Stimulated activated CD4-positive, alpha-beta T cell treated with anti-CD3 and anti-CD28 coated beads, TNF-alpha, amount 100 ng/mL, for 1 hour (primary cell): ENCODE data around the gene FOXK2.

Experiments used
- DNase-seq, 3 donors: peaks; one replicate each; pipeline ENCODE4 v3.0.0-alpha.2; 2020; ENCODE audit warnings: low read depth in 3 of 3, low spot score in 1 of 3

FOXK2 gene

DNA sequence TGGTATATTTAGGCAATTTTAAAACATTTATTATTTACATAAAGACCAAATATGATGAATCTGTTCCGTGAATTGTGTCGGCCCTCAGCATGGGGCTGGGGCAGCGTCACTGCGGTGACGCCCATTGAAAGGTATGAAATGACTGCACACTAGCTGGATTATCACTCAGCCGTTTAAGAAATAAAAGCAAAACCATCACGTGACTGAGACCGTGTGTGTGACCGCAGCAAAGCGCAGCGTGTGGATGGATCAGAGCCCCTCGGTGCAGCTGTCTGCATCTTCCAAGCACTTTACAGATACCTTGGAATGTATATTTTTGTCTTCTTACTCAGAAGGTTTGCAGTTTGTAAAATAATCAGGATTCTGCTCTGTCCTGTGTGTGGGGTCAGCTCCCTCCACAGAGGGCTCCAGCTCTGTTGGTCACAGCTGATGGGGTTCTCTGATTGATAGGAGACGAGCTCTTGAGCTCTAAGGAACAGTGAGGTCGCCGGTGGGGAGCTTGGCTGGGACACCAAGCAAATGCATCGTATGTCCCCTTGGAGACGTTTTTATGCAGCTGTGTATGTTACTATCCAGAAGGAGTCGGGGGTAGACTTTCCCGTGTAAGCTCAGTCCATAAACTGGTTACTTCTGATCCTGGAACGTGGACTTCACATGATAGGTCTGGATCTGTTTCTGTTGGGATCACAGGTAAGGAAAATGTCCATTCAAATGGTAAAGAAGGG is 83.6 kb downstream of the FOXK2 start:
- no peak for DNase-seq

DNA sequence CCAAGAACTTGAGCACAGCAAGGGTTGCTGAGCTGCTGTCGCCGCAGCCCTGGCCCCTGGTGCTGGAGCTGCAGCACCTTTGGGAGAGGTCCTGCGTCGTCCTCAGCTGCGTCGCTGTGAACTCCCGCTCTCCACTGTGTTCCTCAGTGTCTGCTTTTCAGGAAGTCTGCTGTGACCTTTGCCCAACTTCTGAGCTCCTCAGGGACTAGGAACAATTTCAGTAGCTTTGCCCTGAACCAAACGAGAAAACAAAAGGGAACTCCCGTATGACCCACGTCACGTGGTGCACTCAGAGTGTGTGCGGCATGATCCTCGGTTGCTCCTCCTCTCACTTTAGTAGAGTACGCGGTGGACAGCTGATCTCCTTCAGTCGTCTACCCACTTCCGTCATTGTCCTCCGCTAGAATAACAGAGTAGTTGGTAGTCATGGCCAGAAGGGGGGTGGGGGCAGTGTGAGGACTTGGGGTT is 84.5 kb downstream of the FOXK2 start:
- DNase-seq: no peak

GRCh38 chr17:82604532-82604931 is 85.0 kb downstream of the FOXK2 start:
- no peak for DNase-seq

- DNase-seq: no peak
Measured at GRCh38 chr17:82605939-82606600, 86.5 kb downstream of the FOXK2 start.

DNA sequence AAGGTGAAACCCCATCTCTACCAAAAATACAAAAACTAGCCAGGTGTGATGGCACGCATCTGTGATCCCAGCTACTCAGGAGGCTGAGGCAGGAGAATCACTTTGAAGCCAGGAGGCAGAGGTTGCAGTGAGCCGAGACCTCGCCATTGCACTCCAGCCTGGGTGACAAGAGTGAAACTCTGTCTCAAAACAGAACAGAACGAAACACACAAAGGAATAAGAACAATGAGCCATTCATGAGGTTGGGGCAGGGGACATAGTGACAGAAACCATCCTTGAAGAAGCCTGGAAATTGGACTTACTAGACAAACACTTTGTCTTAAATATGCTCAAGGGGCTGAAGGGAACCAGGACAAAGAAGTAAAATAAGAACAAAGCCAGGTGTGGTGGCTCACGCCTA is 89.3 kb downstream of the FOXK2 start:
- no peak for DNase-seq

DNA sequence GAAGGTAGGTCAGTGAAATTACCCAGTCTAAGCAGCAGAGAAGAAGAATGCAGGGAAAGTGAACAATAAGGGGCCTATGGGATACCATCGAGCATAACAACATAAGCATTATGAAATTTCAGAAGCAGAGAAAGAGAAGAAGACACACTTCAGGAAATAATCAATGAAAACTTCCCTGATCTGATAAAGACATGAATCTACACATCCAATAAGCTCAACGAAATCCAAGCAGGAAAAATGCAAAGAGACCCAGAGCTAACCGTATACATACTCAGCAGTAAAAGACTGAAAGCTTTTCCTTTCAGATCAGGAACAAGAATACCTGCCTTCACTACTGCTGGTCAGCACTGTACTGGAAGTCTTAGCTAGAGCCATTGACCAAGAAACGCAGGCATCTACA is 90.1 kb downstream of the FOXK2 start:
- DNase-seq: no peak

DNA sequence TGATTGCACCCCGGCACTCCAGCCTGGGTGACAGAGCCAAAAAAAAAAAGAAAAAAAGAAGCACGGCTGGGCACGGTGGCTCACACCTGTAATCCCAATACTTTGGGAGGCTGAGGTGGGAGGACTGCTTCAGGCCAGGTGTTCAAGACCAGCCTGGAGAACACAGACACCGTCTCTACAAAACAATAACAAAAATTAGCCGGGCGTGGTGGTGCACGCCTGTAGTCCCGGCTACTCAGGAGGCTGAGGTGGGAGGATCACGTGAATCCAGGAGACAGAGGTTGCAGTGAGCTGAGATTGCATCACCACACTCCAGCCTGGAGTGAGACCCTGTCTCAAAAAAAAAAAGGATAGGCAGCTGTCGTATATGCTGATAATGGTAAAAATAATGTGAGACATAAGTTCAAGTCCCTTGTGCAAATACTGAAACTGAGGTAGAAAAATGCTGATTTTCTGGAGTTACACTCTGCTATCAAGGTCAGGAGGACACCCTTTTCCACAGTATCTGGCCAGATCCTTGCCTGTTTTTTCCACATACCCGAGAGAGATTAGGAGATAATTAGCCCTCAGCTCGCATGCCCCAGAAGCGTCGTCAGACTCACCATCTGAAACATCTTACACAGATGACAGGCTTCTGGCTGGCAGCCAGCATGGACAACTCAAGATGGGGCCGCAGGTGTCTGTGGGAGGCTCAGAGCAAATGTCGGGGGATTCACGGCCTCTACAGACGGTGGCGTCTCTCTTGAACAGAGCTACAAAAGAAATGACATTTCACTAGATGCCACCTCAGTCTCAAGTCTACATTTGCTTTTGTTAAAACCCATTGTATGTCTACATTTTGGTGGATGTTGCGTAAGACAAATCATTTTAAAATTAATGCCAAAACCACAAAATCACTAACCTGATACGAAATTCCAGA is 91.9 kb downstream of the FOXK2 start:
- no peak for DNase-seq

- no peak for DNase-seq
Measured at GRCh38 chr17:82613283-82614094, 94.0 kb downstream of the FOXK2 start.

GRCh38 chr17:82614095-82614631 is 94.6 kb downstream of the FOXK2 start:
- DNase-seq: no peak

DNA sequence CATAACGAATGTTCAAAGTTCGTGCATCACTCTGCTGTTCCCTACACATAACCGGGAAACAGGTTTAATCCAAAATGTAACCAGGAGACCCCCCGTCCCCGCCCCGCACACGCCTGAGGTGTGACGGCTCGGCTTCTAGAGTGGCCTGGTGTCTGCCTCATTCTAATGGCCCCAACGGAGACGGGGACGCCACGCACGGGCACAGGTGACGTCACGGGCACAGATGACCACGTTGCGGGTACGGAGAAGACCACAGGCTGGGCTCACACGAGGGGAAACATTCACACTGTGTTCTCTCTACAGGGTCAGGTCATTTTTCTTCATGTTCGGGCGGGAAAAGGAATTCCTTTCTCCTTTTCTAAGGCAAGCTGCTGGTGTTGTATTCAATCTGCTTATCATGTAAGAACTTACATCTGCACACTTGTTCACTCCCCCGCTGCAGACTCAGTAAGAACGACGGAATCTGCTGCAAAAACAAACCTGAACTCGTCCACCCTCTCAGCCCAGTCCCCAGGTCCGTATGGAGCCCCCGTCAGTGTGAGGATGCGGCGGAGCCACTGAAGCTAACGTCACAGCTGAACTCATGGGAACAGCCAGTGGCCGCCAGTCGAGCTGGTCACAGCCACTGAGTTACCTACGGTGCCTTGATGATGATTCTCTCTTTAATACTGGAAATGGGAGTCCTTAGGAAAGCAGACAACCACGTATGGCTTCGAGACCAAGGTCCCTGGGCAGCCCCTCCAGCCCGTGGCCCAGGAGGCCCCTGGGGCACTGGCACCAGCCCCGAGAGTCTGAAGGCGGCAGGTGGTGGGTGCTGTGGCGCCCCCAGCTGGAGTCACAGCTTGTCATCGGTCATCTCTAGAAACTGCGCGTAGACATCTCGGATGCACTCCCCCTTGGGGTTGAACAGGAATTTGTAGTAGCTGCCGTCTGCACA is 95.8 kb downstream of the FOXK2 start:
- DNase-seq: no peak

DNA sequence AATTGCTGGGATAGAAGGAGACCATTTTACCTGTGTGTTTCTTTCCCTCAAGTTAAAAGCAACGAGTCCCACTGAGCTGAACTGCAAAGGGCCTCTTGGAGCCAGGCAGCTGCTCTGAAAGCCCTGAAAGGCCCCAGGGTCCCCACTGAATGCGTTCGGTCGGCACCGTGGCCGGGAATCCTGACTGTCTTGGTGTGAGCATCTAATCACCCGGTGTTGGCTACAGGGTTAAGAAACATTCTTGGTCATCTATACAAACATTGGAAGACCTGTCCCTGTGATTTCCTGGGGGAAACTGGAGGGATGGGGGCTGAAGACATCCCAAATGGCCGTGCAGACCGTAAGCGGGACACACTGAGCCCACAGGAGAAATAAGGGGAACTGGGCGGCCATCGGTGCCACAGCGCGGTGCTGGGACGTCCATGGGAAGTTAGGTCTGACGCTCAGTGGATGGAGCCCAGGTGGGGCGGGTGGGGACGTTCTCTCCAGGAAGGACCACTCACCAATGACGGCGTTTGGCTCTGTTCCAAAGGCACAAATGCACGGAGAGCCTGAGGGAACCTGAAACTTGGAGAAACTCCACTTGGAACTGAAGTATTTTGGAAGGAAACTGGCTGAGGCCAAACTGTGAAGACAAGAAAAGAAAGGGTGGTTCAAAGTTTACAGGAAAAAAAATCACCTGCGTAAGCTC is 96.6 kb downstream of the FOXK2 start:
- DNase-seq: no peak

DNA sequence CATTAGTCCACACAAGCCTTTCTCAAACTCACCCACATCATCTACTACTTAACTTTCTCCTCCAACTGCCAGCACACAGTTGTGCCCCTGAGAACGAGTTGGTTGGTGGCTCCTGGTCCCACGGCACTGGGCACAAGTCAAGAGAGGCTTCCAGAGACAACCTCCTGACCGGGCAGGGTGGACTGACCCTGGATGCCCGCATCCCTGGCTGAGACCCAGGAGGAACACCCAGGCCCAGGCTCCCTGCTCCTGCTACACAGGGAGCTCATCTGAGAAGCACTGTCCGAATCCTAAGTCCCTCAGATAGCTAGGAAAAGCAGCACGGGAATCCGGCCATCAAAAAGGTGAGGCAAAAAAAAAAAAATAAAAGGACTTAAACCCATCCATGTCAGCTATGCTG is 99.7 kb downstream of the FOXK2 start:
- no peak for DNase-seq

DNA sequence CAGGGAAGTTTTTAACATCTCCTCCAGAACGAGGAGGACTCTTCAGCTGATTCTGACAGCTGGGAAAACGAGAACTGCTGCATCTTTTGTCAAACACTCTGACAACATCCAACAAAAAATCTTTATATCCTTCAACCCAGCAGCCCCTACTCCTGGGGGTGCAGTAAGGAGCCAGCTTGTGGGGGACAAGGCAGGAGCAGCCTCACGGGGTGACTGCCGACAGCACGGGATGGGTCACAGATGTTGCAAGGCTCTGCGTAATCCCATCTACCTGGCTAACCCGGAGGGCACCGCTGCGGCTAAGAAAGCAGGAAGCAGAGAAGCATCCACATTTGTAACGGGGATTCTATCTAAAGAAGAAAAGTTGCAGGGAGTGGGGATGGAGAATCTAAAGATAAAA is 100.1 kb downstream of the FOXK2 start:
- no peak for DNase-seq

DNA sequence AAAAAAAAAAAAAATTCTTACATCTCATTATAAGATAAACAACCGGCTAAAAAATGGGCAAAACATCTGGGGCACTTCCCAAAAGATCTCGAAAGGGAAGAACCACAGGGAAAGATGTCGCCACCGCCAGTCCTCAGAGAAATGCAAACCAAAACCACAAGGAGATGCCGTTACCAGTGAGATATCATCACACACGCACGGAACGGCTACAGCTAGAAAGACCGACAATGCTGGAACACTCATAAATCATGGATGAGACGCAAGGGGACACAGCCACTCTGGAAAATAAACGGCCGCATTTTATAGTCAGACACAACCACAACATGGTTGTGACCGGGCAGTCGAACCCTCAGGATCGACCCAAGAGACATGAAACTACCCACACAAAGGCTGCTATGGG is 104.2 kb downstream of the FOXK2 start:
- no peak for DNase-seq

DNA sequence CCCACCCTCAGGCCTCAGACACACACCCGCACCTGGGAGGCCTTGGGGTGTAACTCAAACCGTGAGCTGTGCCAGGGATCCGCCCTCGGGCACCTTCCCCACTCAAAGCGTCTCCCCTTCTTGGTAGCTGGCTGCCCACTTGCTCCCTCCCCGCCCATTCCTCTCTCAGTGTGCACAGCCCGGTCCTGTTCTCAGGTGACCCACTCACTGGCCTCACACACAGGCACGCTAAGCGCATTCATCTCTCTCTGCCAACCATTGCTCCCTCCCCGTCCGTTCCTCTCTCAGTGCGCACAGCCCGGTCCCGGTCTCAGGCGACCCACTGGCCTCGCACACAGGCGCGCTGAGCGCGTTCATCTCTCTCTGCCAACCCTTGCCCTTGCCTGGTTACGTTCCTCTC is 107.9 kb downstream of the FOXK2 start:
- DNase-seq: no peak

GRCh38 chr17:82629748-82630147 is 110.2 kb downstream of the FOXK2 start:
- DNase-seq: no peak

DNA sequence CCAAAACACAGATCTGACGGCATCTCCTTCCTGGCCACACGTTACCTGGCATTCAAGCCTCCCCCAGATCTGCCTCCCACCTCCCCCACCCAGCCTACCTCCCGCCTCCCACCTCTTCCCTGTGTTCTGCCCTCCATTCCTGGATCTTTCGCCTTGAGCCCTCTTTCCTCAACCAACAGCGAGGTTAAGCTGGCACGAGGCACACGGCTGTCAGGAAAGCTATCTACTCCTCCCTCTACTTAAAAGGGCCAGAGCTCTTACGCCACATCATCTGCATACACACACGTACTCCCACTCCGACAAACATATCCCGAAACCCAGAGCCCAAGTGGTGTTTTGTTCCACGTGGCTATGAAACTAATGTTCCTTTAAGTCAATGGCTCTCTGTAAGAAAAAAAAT is 110.7 kb downstream of the FOXK2 start:
- no peak for DNase-seq

GRCh38 chr17:82631544-82631943 is 112.0 kb downstream of the FOXK2 start:
- DNase-seq: no peak

- no peak for DNase-seq
Measured at GRCh38 chr17:82632451-82632850, 112.9 kb downstream of the FOXK2 start.
